HCT116 (cell line): Measurements from ENCODE around the gene TAP1. TPM values are rescaled to one million over a fixed set of nuclear protein-coding genes. Genes with fewer than 3 reads are reported as not detected.

Experiments
- ATAC-seq: fragments of 200-7000 bp; cut with Tn5 transposase; 2 replicates; pipeline ENCODE4 v1.9.1; 2020; ENCODE audit warnings: mild to moderate bottlenecking, moderate library complexity
- BruUV-seq: library from RNA; stranded (reverse); fragments of 400-500 nt; replicated peaks from 2 replicates; lab custom pipeline; 2021; lab: Mats Ljungman, UMichigan
- CTCF ChIA-PET: fragments of 300-600 bp; sonication (Branson Sonifier 250); formaldehyde crosslinking; loops from one replicate; lab custom pipeline; 2021; ENCODE audit warnings: antibody characterized with exemption; lab: Charles Lee
- POLR2A ChIA-PET: fragments of 300-600, 350-600 bp; sonication (Branson Sonifier 250); formaldehyde crosslinking; loops from one replicate; lab custom pipeline; 2021; ENCODE audit warnings: antibody characterized with exemption; lab: Charles Lee
- RAD21 ChIA-PET, 2 experiments: fragments of 300-600 bp; sonication (Branson Sonifier 250); formaldehyde crosslinking; loops; one replicate each; lab custom pipeline; 2023; ENCODE audit warnings: low total read pairs in 2 of 2; ENCODE audit not compliant: uncharacterized antibody in 2 of 2, unreplicated experiment in 2 of 2, low non-redundant PET in 1 of 2; lab: Charles Lee
- DNase-seq: peaks from one replicate; pipeline ENCODE4 v3.0.0-alpha.2; 2010; ENCODE audit warnings: low read depth, low spot score
- H2AFZ ChIP-seq: fragments of 200-600 bp; shearing (Covaris generic), sonication (generic); 2 replicates; pipeline ENCODE4 v1.6.1; 2017; ENCODE audit warnings: low read depth, mixed run types, mixed read lengths, antibody characterized with exemption, low read length; ENCODE audit not compliant: poor library complexity, severe bottlenecking
- H3K27ac ChIP-seq: 2 replicates; pipeline ENCODE4 v1.5.1; 2012; ENCODE audit warnings: low read depth, low read length
- H3K27me3 ChIP-seq: fragments of 200-600 bp; sonication (generic); 2 replicates; pipeline ENCODE4 v1.6.1; 2016; ENCODE audit warnings: mixed run types, low read length, mixed read lengths; ENCODE audit not compliant: insufficient read depth
- H3K36me3 ChIP-seq, 2 experiments: fragments of 200-500 bp in 1 of 2; fragments of 200-600 bp in 1 of 2; sonication (Bioruptor generic) in 1 of 2; sonication (generic) in 1 of 2; 2 replicates each; pipeline versions ENCODE4 v1.5.1 to v1.6.1; 2014 to 2016; ENCODE audit warnings: low read length in 2 of 2, inconsistent platforms in 1 of 2, mixed read lengths in 1 of 2, mixed run types in 1 of 2; ENCODE audit not compliant: insufficient read depth in 2 of 2, control insufficient read depth in 1 of 2
- H3K4me1 ChIP-seq, 2 experiments: fragments of 200-600 bp in 1 of 2; sonication (generic) in 1 of 2; 2 replicates each; pipeline versions ENCODE4 v1.5.1 to v1.6.1; 2012 to 2017; ENCODE audit warnings: low read length in 2 of 2, inconsistent platforms in 1 of 2, mild to moderate bottlenecking in 1 of 2, mixed read lengths in 1 of 2, mixed run types in 1 of 2, moderate library complexity in 1 of 2; ENCODE audit not compliant: insufficient read depth in 2 of 2, control insufficient read depth in 1 of 2
- H3K4me2 ChIP-seq: fragments of 200-600 bp; sonication (generic); 2 replicates; pipeline ENCODE4 v1.6.1; 2017; ENCODE audit warnings: mixed run types, low read length, mixed read lengths
- H3K4me3 ChIP-seq, 2 experiments: fragments of 200-600 bp in 1 of 2; sonication (generic) in 1 of 2; replicated peaks in 1 of 2; 2 replicates each; pipeline ENCODE4 v1.5.1; 2011 to 2016; ENCODE audit warnings: low read length in 2 of 2, control low read depth in 1 of 2, low read depth in 1 of 2, mild to moderate bottlenecking in 1 of 2, mixed read lengths in 1 of 2, mixed run types in 1 of 2
- H3K79me2 ChIP-seq: fragments of 200-600 bp; sonication (generic); 2 replicates; pipeline ENCODE4 v1.6.1; 2017; ENCODE audit warnings: mild to moderate bottlenecking, mixed run types, low read length, moderate library complexity, mixed read lengths; ENCODE audit not compliant: insufficient read depth
- H3K9ac ChIP-seq: fragments of 200-600 bp; sonication (generic); 2 replicates; pipeline ENCODE4 v1.6.1; 2016; ENCODE audit warnings: low read length, mixed read lengths
- H3K9me2 ChIP-seq: fragments of 200-600 bp; sonication (generic), shearing (Covaris generic); 2 replicates; pipeline ENCODE4 v1.6.1; 2017; ENCODE audit warnings: mixed run types, mild to moderate bottlenecking, moderate library complexity; ENCODE audit not compliant: insufficient read depth
- H3K9me3 ChIP-seq, 2 experiments: fragments of 200-500 bp in 1 of 2; fragments of 200-600 bp in 1 of 2; sonication (Bioruptor generic) in 1 of 2; sonication (generic) in 1 of 2; 2 replicates each; pipeline ENCODE4 v1.6.1; 2014 to 2017; ENCODE audit warnings: low read length in 2 of 2, mixed read lengths in 2 of 2, inconsistent platforms in 1 of 2, low read depth in 1 of 2, mild to moderate bottlenecking in 1 of 2, mixed run types in 1 of 2, moderate library complexity in 1 of 2; ENCODE audit not compliant: control insufficient read depth in 1 of 2, insufficient read depth in 1 of 2
- H4K20me1 ChIP-seq: fragments of 200-600 bp; sonication (generic), shearing (Covaris generic); 2 replicates; pipeline ENCODE4 v1.6.1; 2017; ENCODE audit warnings: mixed run types, mild to moderate bottlenecking, moderate library complexity; ENCODE audit not compliant: insufficient read depth
- CBX3 ChIP-seq: IDR thresholded peaks from 2 replicates; pipeline ENCODE4 v1.6.1; 2012; ENCODE audit warnings: low read depth
- CEBPB ChIP-seq: IDR thresholded peaks from 2 replicates; pipeline ENCODE4 v1.6.1; 2012; ENCODE audit warnings: low read depth
- CTCF ChIP-seq, 3 experiments: fragments of 200-600 bp in 1 of 3; sonication (generic) in 1 of 3; IDR thresholded peaks in 2 of 3; conservative IDR thresholded peaks in 1 of 3; 2 replicates each; pipeline ENCODE4 v1.5.1; 2012 to 2017; ENCODE audit warnings: low read depth in 2 of 3, low read length in 2 of 3, antibody characterized with exemption in 1 of 3, borderline replicate concordance in 1 of 3, control low read depth in 1 of 3, mild to moderate bottlenecking in 1 of 3, mixed read lengths in 1 of 3, mixed run types in 1 of 3, moderate library complexity in 1 of 3; ENCODE audit not compliant: insufficient read depth in 1 of 3
- EGR1 ChIP-seq: IDR thresholded peaks from 2 replicates; pipeline ENCODE4 v1.6.1; 2012; ENCODE audit warnings: low read depth
- EZH2phosphoT487 ChIP-seq: fragments of 200-600 bp; IDR thresholded peaks from 2 replicates; pipeline ENCODE4 v1.6.1; 2018; ENCODE audit warnings: antibody characterized with exemption, borderline replicate concordance
- JUND ChIP-seq: IDR thresholded peaks from 2 replicates; pipeline ENCODE4 v1.6.1; 2012
- MAX ChIP-seq: IDR thresholded peaks from 2 replicates; pipeline ENCODE4 v1.6.1; 2012
- POLR2A ChIP-seq: IDR thresholded peaks from 2 replicates; pipeline ENCODE4 v1.7.0; 2011; ENCODE audit warnings: borderline replicate concordance; ENCODE audit not compliant: insufficient read depth, insufficient read length; ENCODE audit errors: extremely low read depth
- POLR2AphosphoS5 ChIP-seq: IDR thresholded peaks from 2 replicates; pipeline ENCODE4 v1.6.1; 2011; ENCODE audit warnings: mild to moderate bottlenecking, low read depth, low read length, moderate library complexity
- REST ChIP-seq: IDR thresholded peaks from 2 replicates; pipeline ENCODE4 v1.6.1; 2012; ENCODE audit warnings: low read depth
- SIN3A ChIP-seq: IDR thresholded peaks from 2 replicates; pipeline ENCODE4 v1.6.1; 2012; ENCODE audit warnings: low read depth
- SP1 ChIP-seq: IDR thresholded peaks from 2 replicates; pipeline ENCODE4 v1.6.1; 2012; ENCODE audit warnings: low read depth
- SRF ChIP-seq: IDR thresholded peaks from 2 replicates; pipeline ENCODE4 v1.6.1; 2012; ENCODE audit warnings: low read depth
- TCF7L2 ChIP-seq: IDR thresholded peaks from 2 replicates; pipeline ENCODE4 v1.7.0; 2011; ENCODE audit warnings: borderline replicate concordance, inconsistent platforms; ENCODE audit not compliant: insufficient read depth, insufficient read length; ENCODE audit errors: extremely low read depth
- ZFX ChIP-seq: fragments of 450-650 bp; IDR thresholded peaks from 2 replicates; pipeline ENCODE4 v1.6.1; 2017
- intact Hi-C: fragments of 100-400 bp; cut with micrococcal nuclease; formaldehyde crosslinking; loops from 2 replicates; pipeline ENCODE4 v1.10.0; 2022
- total RNA-seq: library from RNA; stranded (reverse); gene quantifications from one replicate; pipeline ENCODE4 v1.2.1, GENCODE V29; 2021; ENCODE audit not compliant: unreplicated experiment

TAP1 gene
- total RNA-seq, 1 experiment from 2014 or later: 32.2 TPM

GRCh38 chr6:32845384-32845884 is 8.1 kb downstream of the TAP1 start:
- DNase-seq (no peak), ATAC-seq (no peak)
- peak overlapping the region; percentile 68; the same call in 1 of the 2 replicates for H3K4me2 ChIP-seq
- BruUV-seq: TSS peak; percentile 54
- no peak overlapping the region for H3K27ac ChIP-seq
- H3K9ac ChIP-seq: no peak overlapping the region
- POLR2A ChIA-PET: interaction anchor here (0.9 to 2.2 kb wide), 3 partner anchors 9 to 126 kb away, joined by 3 to 12 read pairs (median 4); partner anchors contain the start of genes PSMB9 and TAP1
- CTCF ChIA-PET: interaction anchor here (1.4 to 2.4 kb wide), 3 partner anchors 8 to 23 kb away, joined by 5 to 13 read pairs (median 10); partner anchors contain the start of genes PSMB9 and TAP1
- TF ChIP-seq MAX: no peak
- no peak for TF ChIP-seq REST
- TF ChIP-seq EZH2phosphoT487: no peak
- TF ChIP-seq EGR1: no peak
- TF ChIP-seq JUND: no peak
- TF ChIP-seq SIN3A: no peak
- TF ChIP-seq POLR2A: no peak
- no peak for TF ChIP-seq CTCF (IDR thresholded peaks at IDR 0.05 in 2 of 3, conservative IDR thresholded peaks at IDR 0.05 in 1 of 3; ENCODE audit: borderline replicate concordance in 1 of 3, insufficient read depth in 1 of 3, low read depth in 2 of 3, low read length in 2 of 3)
- TF ChIP-seq CBX3: no peak
- no peak for TF ChIP-seq SRF
- TF ChIP-seq SP1: no peak
- TF ChIP-seq POLR2AphosphoS5: no peak
- TF ChIP-seq TCF7L2: no peak
- no peak for TF ChIP-seq ZFX
- no peak for TF ChIP-seq CEBPB
- RAD21 ChIA-PET: interaction anchor here in 1 of 2 experiments (0.6 kb wide), 1 partner anchor 456 kb away, joined by 3 read pairs; no protein-coding TSS in a partner anchor
- H3K4me3 ChIP-seq: no peak overlapping the region
- intact Hi-C loops: no loop called here
- no peaks in the 10 kb centered on the region for H3K79me2 ChIP-seq
- H3K36me3 ChIP-seq: no peaks in the 10 kb centered on the region; a peak in 1 of 4 replicates
- no peaks in the 10 kb centered on the region for H4K20me1 ChIP-seq
- H3K9me3 ChIP-seq: no peaks in the 10 kb centered on the region
- H3K27me3 ChIP-seq: no peaks in the 10 kb centered on the region
- H3K4me1 ChIP-seq: peaks cover 6 to 14% of the 10 kb centered on the region in 2 experiments; a peak in 3 of 4 replicates
- no peaks in the 10 kb centered on the region for H3K9me2 ChIP-seq
- no peak overlapping the region for H2AFZ ChIP-seq
